SK-N-SH (cell line): ENCODE data around the gene NSG2. TPM values are rescaled to one million over a fixed set of nuclear protein-coding genes. Genes with fewer than 3 reads are reported as not detected.

Source experiments
- CTCF ChIA-PET: fragments of 300-600, 350-600 bp; formaldehyde crosslinking; extraction: SDS; loops from one replicate; lab custom pipeline; 2021; lab: Yijun Ruan, JAX
- POLR2A ChIA-PET: fragments of 350-600 bp; sonication (Branson Sonifier 250); formaldehyde crosslinking; extraction: SDS; loops from one replicate; lab custom pipeline; 2020; ENCODE audit warnings: antibody characterized with exemption, inconsistent platforms; lab: Yijun Ruan, JAX
- DNase-seq: peaks from one replicate; pipeline ENCODE4 v3.0.0; 2012
- H2AFZ ChIP-seq: fragments of 200-600 bp; sonication (generic); 2 replicates; pipeline ENCODE4 v1.8.1; 2016; ENCODE audit warnings: antibody characterized with exemption, mild to moderate bottlenecking, low read depth
- H3F3A ChIP-seq: fragments of 200-600 bp; sonication (generic); replicated peaks from 2 replicates; pipeline ENCODE3; 2016; ENCODE audit warnings: antibody characterized with exemption, mild to moderate bottlenecking; ENCODE audit not compliant: insufficient read depth
- H3K27ac ChIP-seq, 2 experiments: fragments of 200-500 bp in 1 of 2; fragments of 200-600 bp in 1 of 2; sonication (Bioruptor generic) in 1 of 2; sonication (generic), shearing (Covaris generic) in 1 of 2; 2 replicates each; pipeline versions ENCODE4 v1.5.1 to v1.6.1; 2014 to 2016; ENCODE audit warnings: low read depth in 2 of 2, inconsistent platforms in 1 of 2, low read length in 1 of 2, mild to moderate bottlenecking in 1 of 2, mixed read lengths in 1 of 2
- H3K27me3 ChIP-seq: fragments of 200-600 bp; sonication (generic), shearing (Covaris generic); 2 replicates; pipeline ENCODE4 v1.6.1; 2016; ENCODE audit warnings: mixed run types; ENCODE audit not compliant: insufficient read depth
- H3K36me3 ChIP-seq, 2 experiments: fragments of 200-500 bp in 1 of 2; fragments of 200-600 bp in 1 of 2; sonication (Bioruptor generic) in 1 of 2; sonication (generic) in 1 of 2; replicated peaks in 1 of 2; 2 replicates each; pipeline versions ENCODE3 to v1.5.1; 2014 to 2016; ENCODE audit warnings: low read length in 1 of 2, mild to moderate bottlenecking in 1 of 2; ENCODE audit not compliant: insufficient read depth in 2 of 2, control insufficient read depth in 1 of 2
- H3K4me1 ChIP-seq, 2 experiments: fragments of 200-500 bp in 1 of 2; fragments of 200-600 bp in 1 of 2; sonication (Bioruptor generic) in 1 of 2; sonication (generic), shearing (Covaris generic) in 1 of 2; 2 replicates each; pipeline versions ENCODE4 v1.5.1 to v1.6.1; 2014 to 2016; ENCODE audit warnings: low read depth in 1 of 2, low read length in 1 of 2, mixed run types in 1 of 2; ENCODE audit not compliant: insufficient read depth in 2 of 2, control insufficient read depth in 1 of 2
- H3K4me2 ChIP-seq: fragments of 200-600 bp; sonication (generic), shearing (Covaris generic); 2 replicates; pipeline ENCODE4 v1.6.1; 2017; ENCODE audit warnings: mixed run types
- H3K4me3 ChIP-seq, 2 experiments: fragments of 200-500 bp in 1 of 2; fragments of 200-600 bp in 1 of 2; sonication (Bioruptor generic) in 1 of 2; sonication (generic), shearing (Covaris generic) in 1 of 2; 2 replicates each; pipeline versions ENCODE4 v1.5.1 to v1.8.1; 2014 to 2016; ENCODE audit warnings: low read depth in 2 of 2, inconsistent platforms in 1 of 2, low read length in 1 of 2, mild to moderate bottlenecking in 1 of 2, mixed read lengths in 1 of 2, moderate library complexity in 1 of 2
- H3K79me2 ChIP-seq: fragments of 200-600 bp; sonication (generic); 2 replicates; pipeline ENCODE4 v1.8.1; 2017; ENCODE audit warnings: mild to moderate bottlenecking; ENCODE audit not compliant: insufficient read depth
- H3K9ac ChIP-seq: fragments of 200-600 bp; sonication (generic); 2 replicates; pipeline ENCODE4 v1.6.1; 2017; ENCODE audit warnings: mixed run types
- H3K9me2 ChIP-seq: fragments of 200-600 bp; sonication (generic); 2 replicates; pipeline ENCODE4 v1.6.1; 2017; ENCODE audit warnings: mixed run types
- H3K9me3 ChIP-seq: fragments of 200-600 bp; sonication (generic); 2 replicates; pipeline ENCODE4 v1.6.1; 2017; ENCODE audit warnings: mixed run types, mild to moderate bottlenecking, moderate library complexity
- H4K20me1 ChIP-seq: fragments of 200-600 bp; sonication (generic); 2 replicates; pipeline ENCODE4 v1.6.1; 2017; ENCODE audit warnings: mild to moderate bottlenecking, mixed run types; ENCODE audit not compliant: insufficient read depth
- CHD2 ChIP-seq: fragments of 150-350 bp; IDR thresholded peaks from 2 replicates; pipeline ENCODE4 v1.6.1; 2018; ENCODE audit warnings: low read length; ENCODE audit not compliant: partially characterized antibody
- ELF1 ChIP-seq: IDR thresholded peaks from 2 replicates; pipeline ENCODE4 v1.4.0; 2012
- EP300 ChIP-seq, 2 experiments: IDR thresholded peaks; 2 replicates each; pipeline versions ENCODE4 v1.4.0 to v1.6.1; 2012; ENCODE audit warnings: borderline replicate concordance in 1 of 2, low read depth in 1 of 2, low read length in 1 of 2
- EZH2phosphoT487 ChIP-seq: fragments of 200-600 bp; sonication (generic); IDR thresholded peaks from 2 replicates; pipeline ENCODE4 v1.6.1; 2017; ENCODE audit warnings: low read depth, mixed run types, mild to moderate bottlenecking, antibody characterized with exemption, moderate library complexity, borderline replicate concordance
- FOSL2 ChIP-seq: IDR thresholded peaks from 2 replicates; pipeline ENCODE4 v1.4.0; 2012; ENCODE audit warnings: low read depth, mild to moderate bottlenecking, moderate library complexity, borderline replicate concordance
- FOXJ3 ChIP-seq: sonication (generic); formaldehyde crosslinking; IDR thresholded peaks from 2 replicates; pipeline ENCODE4 v1.5.1; 2020; ENCODE audit warnings: mild to moderate bottlenecking, missing genetic modification reagents
- FOXM1 ChIP-seq: IDR thresholded peaks from 2 replicates; pipeline ENCODE4 v1.4.0; 2012; ENCODE audit warnings: low read depth, mild to moderate bottlenecking
- GATA2 ChIP-seq: sonication (generic); formaldehyde crosslinking; IDR thresholded peaks from 2 replicates; pipeline ENCODE4 v1.5.0; 2020; ENCODE audit warnings: mild to moderate bottlenecking, missing genetic modification reagents
- JUND ChIP-seq: IDR thresholded peaks from 2 replicates; pipeline ENCODE4 v1.4.0; 2012
- MEF2A ChIP-seq: IDR thresholded peaks from 2 replicates; pipeline ENCODE4 v1.4.0; 2012; ENCODE audit warnings: low read depth, borderline replicate concordance
- RCOR1 ChIP-seq: fragments of 150-350 bp; IDR thresholded peaks from 2 replicates; pipeline ENCODE4 v1.6.1; 2017; ENCODE audit warnings: antibody characterized with exemption, low read length
- RFX5 ChIP-seq: IDR thresholded peaks from 2 replicates; pipeline ENCODE4 v1.6.1; 2012; ENCODE audit warnings: mild to moderate bottlenecking, improper control_type of control experiment, low read length
- SIN3A ChIP-seq: IDR thresholded peaks from 2 replicates; pipeline ENCODE4 v1.6.1; 2012; ENCODE audit warnings: low read depth, mild to moderate bottlenecking, low read length, moderate library complexity, borderline replicate concordance
- SMC3 ChIP-seq: IDR thresholded peaks from 2 replicates; pipeline ENCODE4 v1.6.1; 2012; ENCODE audit warnings: low read depth, low read length, improper control_type of control experiment
- TAF1 ChIP-seq: IDR thresholded peaks from 2 replicates; pipeline ENCODE4 v1.6.1; 2012; ENCODE audit warnings: low read depth, mild to moderate bottlenecking, low read length, moderate library complexity, borderline replicate concordance
- TCF12 ChIP-seq: IDR thresholded peaks from 2 replicates; pipeline ENCODE4 v1.4.0; 2012
- YY1 ChIP-seq: IDR thresholded peaks from 2 replicates; pipeline ENCODE4 v1.4.0; 2012; ENCODE audit warnings: low read depth, mild to moderate bottlenecking
- WGBS: methylation state at CpG from one replicate; pipeline ENCODE4 v1.1.6; 2017; ENCODE audit warnings: low lambda C conversion rate; 5-methylcytosine and 5-hydroxymethylcytosine counted together
- polyA plus RNA-seq, 3 experiments: library from polyadenylated mRNA; depleted of rRNA; stranded (reverse); fragments of >200 nt; gene quantifications; 2 replicates each; pipeline ENCODE4 v1.2.3, GENCODE V29; 2012
- TF ChIP-seq, protein P1 (sequence below): IDR thresholded peaks from 2 replicates; pipeline ENCODE4 v1.4.0; 2012; ENCODE audit warnings: low read depth, borderline replicate concordance
- TF ChIP-seq, protein P2 (sequence below): fragments of 150-350 bp; IDR thresholded peaks from 2 replicates; pipeline ENCODE4 v1.6.1; 2016; ENCODE audit warnings: mild to moderate bottlenecking, low read depth, low read length

Gene NSG2
- polyA plus RNA-seq, 1 of the 3 experiments (the other 2 are of a cell fraction), result 4.3 TPM

DNA sequence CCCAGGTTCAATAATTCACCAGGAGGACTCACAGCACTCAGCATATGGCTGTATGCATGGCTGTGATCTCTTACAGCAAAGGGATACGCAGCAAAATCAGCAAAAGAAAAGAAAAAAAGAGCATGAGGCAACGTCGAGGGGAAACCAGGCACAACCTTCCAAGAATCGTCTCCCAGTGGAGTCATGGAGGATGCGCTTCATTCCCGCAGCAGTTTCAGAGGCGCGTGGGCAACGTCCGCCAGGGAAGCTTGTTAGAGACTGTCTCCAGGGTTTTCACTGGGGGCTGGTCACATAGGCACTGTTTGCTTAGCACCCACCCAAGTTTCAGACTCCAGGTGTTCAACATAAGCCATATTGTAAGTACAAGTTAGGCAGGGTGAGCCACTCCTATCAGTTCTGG lies 44.6 kb downstream of the NSG2 start:
- Histone ChIP-seq H3K4me2 (no peak overlapping the region), H4K20me1 (no peaks in the 10 kb centered on the region), H3K9ac (no peak overlapping the region), H3K79me2 (no peaks in the 10 kb centered on the region), H3K4me3 (no peak overlapping the region), H2AFZ (no peak overlapping the region), H3K27ac (peak overlapping the region in 1 of 2 experiments; percentile 67; a peak in 2 of 4 replicates)
- no peak for DNase-seq
- TF ChIP-seq JUND (no peak), GATA2 (CRISPR knock-in tag) (no peak), SIN3A (no peak), FOXJ3 (CRISPR knock-in tag) (no peak), MEF2A (no peak)
- TF ChIP-seq, protein P1, sequence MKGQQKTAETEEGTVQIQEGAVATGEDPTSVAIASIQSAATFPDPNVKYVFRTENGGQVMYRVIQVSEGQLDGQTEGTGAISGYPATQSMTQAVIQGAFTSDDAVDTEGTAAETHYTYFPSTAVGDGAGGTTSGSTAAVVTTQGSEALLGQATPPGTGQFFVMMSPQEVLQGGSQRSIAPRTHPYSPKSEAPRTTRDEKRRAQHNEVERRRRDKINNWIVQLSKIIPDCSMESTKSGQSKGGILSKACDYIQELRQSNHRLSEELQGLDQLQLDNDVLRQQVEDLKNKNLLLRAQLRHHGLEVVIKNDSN, result no peak
- TF ChIP-seq, protein P2, sequence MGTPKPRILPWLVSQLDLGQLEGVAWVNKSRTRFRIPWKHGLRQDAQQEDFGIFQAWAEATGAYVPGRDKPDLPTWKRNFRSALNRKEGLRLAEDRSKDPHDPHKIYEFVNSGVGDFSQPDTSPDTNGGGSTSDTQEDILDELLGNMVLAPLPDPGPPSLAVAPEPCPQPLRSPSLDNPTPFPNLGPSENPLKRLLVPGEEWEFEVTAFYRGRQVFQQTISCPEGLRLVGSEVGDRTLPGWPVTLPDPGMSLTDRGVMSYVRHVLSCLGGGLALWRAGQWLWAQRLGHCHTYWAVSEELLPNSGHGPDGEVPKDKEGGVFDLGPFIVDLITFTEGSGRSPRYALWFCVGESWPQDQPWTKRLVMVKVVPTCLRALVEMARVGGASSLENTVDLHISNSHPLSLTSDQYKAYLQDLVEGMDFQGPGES, result no peak
- TF ChIP-seq, all 33 proteins: peak for 0
- H3K9me3 ChIP-seq, result no peaks in the 10 kb centered on the region
- POLR2A ChIA-PET, result no interaction called here
- H3K9me2 ChIP-seq, result no peaks in the 10 kb centered on the region
- H3F3A ChIP-seq, result peaks cover 18% of the 10 kb centered on the region
- H3K27me3 ChIP-seq, result no peaks in the 10 kb centered on the region
- CTCF ChIA-PET, result interaction anchor here (1.1 to 2.3 kb wide), 4 partner anchors 23 to 227 kb away, joined by 3 to 6 read pairs (median 4); no protein-coding TSS in a partner anchor
- no peaks in the 10 kb centered on the region for H3K36me3 ChIP-seq
- H3K4me1 ChIP-seq, result peaks cover 25 to 66% of the 10 kb centered on the region in 2 experiments
- whole genome bisulfite sequencing, result 76% methylated on average over 10 of the region's 10 CpGs

DNA sequence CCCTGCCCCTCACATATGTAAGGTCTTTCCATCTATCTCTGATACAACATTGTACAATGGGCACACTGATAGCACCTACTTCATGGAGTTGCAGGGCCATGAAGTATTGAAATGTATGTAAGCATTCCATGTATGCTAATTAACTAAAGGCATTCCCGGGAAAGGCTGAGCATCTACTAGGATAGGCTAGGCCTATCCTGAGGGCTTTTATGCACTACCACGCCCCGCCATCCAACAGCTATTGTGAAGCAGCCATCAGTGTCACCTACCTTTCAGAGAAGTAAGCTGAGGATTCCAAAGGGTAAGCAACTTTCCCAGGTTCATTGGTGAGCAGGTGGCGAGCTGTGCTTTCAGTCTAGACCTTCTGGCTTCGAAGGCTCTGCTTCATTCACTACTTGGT lies 47.6 kb downstream of the NSG2 start:
- Histone ChIP-seq H3K79me2 (no peaks in the 10 kb centered on the region), H3K9ac (no peak overlapping the region), H4K20me1 (no peaks in the 10 kb centered on the region), H3K4me3 (no peak overlapping the region), H3K4me1 (peaks cover 4 to 70% of the 10 kb centered on the region in 2 experiments; a peak in 2 of 4 replicates), H3K9me3 (no peaks in the 10 kb centered on the region), H3K27me3 (no peaks in the 10 kb centered on the region), H3K27ac (peak overlapping the region in 1 of 2 experiments; percentile 12; a peak in 2 of 4 replicates), H3K4me2 (no peak overlapping the region), H3K36me3 (no peaks in the 10 kb centered on the region), H2AFZ (no peak overlapping the region), H3K9me2 (no peaks in the 10 kb centered on the region), H3F3A (no peaks in the 10 kb centered on the region)
- DNase-seq, result no peak
- TF ChIP-seq RFX5, result no peak
- TF ChIP-seq ELF1, result no peak
- no peak for TF ChIP-seq EZH2phosphoT487
- TF ChIP-seq TCF12, result no peak
- no peak for TF ChIP-seq FOSL2
- no peak for TF ChIP-seq RCOR1
- no peak for TF ChIP-seq CHD2
- TF ChIP-seq MEF2A, result no peak
- no peak for TF ChIP-seq EP300 (IDR thresholded peaks at IDR 0.05; ENCODE audit: borderline replicate concordance in 1 of 2, low read depth in 1 of 2, low read length in 1 of 2)
- no peak for TF ChIP-seq SMC3
- TF ChIP-seq TAF1, result no peak
- TF ChIP-seq FOXM1, result no peak
- TF ChIP-seq YY1, result no peak
- CTCF ChIA-PET, result interaction anchor here (1.3 to 1.7 kb wide), 2 partner anchors 9 to 47 kb away, joined by 4 to 6 read pairs; partner anchors contain the start of gene NSG2
- 32% methylated on average over 4 of the region's 5 CpGs for WGBS
- POLR2A ChIA-PET, result no interaction called here
